NT2/D1 (cell line): ENCODE measurements around the gene ZNRF1.

Experiments used
- SUZ12 ChIP-seq: IDR thresholded peaks from 2 replicates; pipeline ENCODE4 v1.6.1; 2011; ENCODE audit not compliant: insufficient read length, insufficient read depth; ENCODE audit errors: extremely low read depth
- YY1 ChIP-seq: IDR thresholded peaks from 2 replicates; pipeline ENCODE4 v1.6.1; 2011; ENCODE audit not compliant: insufficient read length, insufficient read depth

DNA sequence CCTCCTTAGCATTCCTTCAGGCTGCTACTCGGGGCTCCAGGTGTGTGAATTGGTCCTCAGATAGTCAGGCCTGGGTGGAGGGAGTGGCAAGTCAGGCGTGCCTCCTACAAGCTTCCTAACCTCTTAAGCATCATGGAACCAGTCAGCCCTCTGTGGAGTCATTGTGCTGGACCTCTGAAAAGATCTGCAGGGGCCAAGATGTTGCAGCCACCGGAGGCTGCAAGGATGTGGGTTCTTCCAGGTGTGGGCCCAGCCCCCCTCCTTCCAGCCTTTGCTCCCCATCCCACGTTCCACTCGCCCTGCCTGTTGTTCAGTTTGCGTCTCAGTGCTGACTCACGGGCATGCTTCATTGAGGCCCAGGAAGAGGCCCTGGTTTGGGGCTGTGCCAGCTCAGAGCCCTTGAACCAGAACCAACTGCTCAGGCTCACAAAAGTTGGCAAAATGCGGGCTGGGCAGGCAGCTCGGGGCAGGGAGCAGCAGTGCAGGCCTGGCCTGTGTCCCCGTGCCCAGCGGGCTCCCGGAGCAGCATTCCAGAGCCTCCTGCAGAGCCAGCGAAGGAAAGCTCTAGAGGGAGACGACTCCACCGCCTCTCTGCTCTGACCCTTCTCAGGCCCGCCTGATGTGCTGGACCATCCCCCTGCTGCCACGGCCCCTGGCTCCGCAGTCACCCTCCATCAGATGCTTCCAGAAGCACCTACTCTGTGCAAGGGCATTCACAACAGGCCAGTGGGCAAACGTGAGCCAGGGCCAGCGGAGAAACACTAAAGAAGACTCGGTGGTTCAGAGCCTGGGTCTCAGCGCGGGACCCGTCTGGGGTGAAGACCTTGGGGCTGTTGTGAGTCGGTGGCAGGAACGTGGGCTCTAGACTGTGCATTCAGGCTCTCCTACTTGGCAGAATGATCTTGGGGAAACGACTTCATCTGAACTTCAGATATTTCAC, 110.2 kb downstream of the ZNRF1 start:
- TF ChIP-seq YY1, result no peak
- no peak for TF ChIP-seq SUZ12
